CD4-positive, alpha-beta T cell (primary cell): Measurements from ENCODE around the gene ESYT1. TPM values are rescaled to one million over a fixed set of nuclear protein-coding genes. Genes with fewer than 3 reads are reported as not detected.

Experiments
- ATAC-seq: fragments of 200-7000 bp; cut with Tn5 transposase; one replicate; pipeline ENCODE4 v1.10.0; 2022; ENCODE audit warnings: mild to moderate bottlenecking; ENCODE audit not compliant: poor library complexity
- CTCF ChIA-PET: fragments of 350-600 bp; sonication (Branson Sonifier 250); formaldehyde crosslinking; loops from one replicate; lab custom pipeline; 2021; ENCODE audit warnings: antibody characterized with exemption, inconsistent platforms; lab: Charles Lee
- POLR2A ChIA-PET: fragments of 350-600 bp; sonication (Branson Sonifier 250); formaldehyde crosslinking; loops from one replicate; lab custom pipeline; 2021; ENCODE audit warnings: antibody characterized with exemption, inconsistent platforms; lab: Charles Lee
- DNase-seq, 14 experiments: peaks; one replicate each; pipeline ENCODE4 v3.0.0-alpha.2; 2013 to 2020; ENCODE audit warnings: mixed read lengths in 2 of 14
- H3K27ac ChIP-seq, 2 donors: one replicate each; pipeline versions ENCODE4 v1.5.1 to v1.7.0; 2013; ENCODE audit warnings: low read length in 2 of 2, low read depth in 1 of 2, mild to moderate bottlenecking in 1 of 2
- H3K27me3 ChIP-seq, 2 experiments: 1 replicate in 1 of 2; 2 replicates in 1 of 2; pipeline versions ENCODE4 v1.6.1 to v1.7.0; 2013; ENCODE audit warnings: low read length in 2 of 2, control low read depth in 1 of 2, mild to moderate bottlenecking in 1 of 2, moderate library complexity in 1 of 2; ENCODE audit not compliant: insufficient read depth in 2 of 2, control insufficient read depth in 1 of 2
- H3K36me3 ChIP-seq: one replicate; pipeline ENCODE4 v1.6.1; 2013; ENCODE audit warnings: low read length, control low read depth; ENCODE audit not compliant: insufficient read depth
- H3K4me1 ChIP-seq: one replicate; pipeline ENCODE4 v1.6.1; 2013; ENCODE audit warnings: low read length, control low read depth; ENCODE audit not compliant: insufficient read depth
- H3K4me3 ChIP-seq: one replicate; pipeline ENCODE4 v1.5.1; 2013; ENCODE audit warnings: mild to moderate bottlenecking, low read length, moderate library complexity
- H3K9me3 ChIP-seq, 2 experiments: 1 replicate in 1 of 2; 2 replicates in 1 of 2; pipeline versions ENCODE4 v1.6.1 to v1.7.0; 2013; ENCODE audit warnings: low read length in 2 of 2, mild to moderate bottlenecking in 2 of 2, control low read depth in 1 of 2, moderate library complexity in 1 of 2; ENCODE audit not compliant: control insufficient read depth in 1 of 2, insufficient read depth in 1 of 2
- H3K27ac Mint-ChIP-seq: one replicate; pipeline ENCODE4 v1.8.0; 2020; ENCODE audit warnings: mixed read lengths
- H3K27me3 Mint-ChIP-seq: one replicate; pipeline ENCODE4 v1.8.0; 2021; ENCODE audit warnings: mixed read lengths
- H3K36me3 Mint-ChIP-seq: one replicate; pipeline ENCODE4 v1.8.0; 2021; ENCODE audit warnings: low read depth, mixed read lengths
- H3K4me1 Mint-ChIP-seq: one replicate; pipeline ENCODE4 v1.8.0; 2021; ENCODE audit warnings: low read depth, mixed read lengths
- H3K4me3 Mint-ChIP-seq: one replicate; pipeline ENCODE4 v1.8.0; 2020; ENCODE audit warnings: mild to moderate bottlenecking, mixed read lengths
- H3K9me3 Mint-ChIP-seq: one replicate; pipeline ENCODE4 v1.8.0; 2020; ENCODE audit warnings: mixed read lengths
- CTCF ChIP-seq: fragments of 200-600 bp; IDR thresholded peaks from one replicate; pipeline ENCODE4 v1.8.0; 2022; ENCODE audit warnings: antibody characterized with exemption, mild to moderate bottlenecking
- intact Hi-C, 2 experiments: fragments of 100-400 bp; cut with DNase I in 1 of 2; cut with micrococcal nuclease in 1 of 2; formaldehyde crosslinking; loops; one replicate each; pipeline versions ENCODE4 v1.15.1 to v1.9.0; 2023 to 2025; cut with DNase I, micrococcal nuclease
- total RNA-seq, 174 experiments: library from RNA in 2 of 174; stranded (reverse) in 2 of 174; gene quantifications; one replicate each; pipeline ENCODE4 v1.2.3 and lab custom pipeline; 2021 to 2026

Gene ESYT1
- total RNA-seq, 2 experiments from 2014 or later = 88.5 to 90.3 TPM

GRCh38 chr12:56080556-56081138 lies 47.4 kb upstream of the ESYT1 start:
- peaks cover 17% of the 10 kb centered on the region for H3K27me3 Mint-ChIP-seq
- peaks cover 14% of the 10 kb centered on the region for H3K4me1 Mint-ChIP-seq
- no peak for TF ChIP-seq CTCF
- H3K27me3 ChIP-seq = peaks cover 14 to 23% of the 10 kb centered on the region in 2 experiments
- ChIA-PET POLR2A (interaction anchor here (0.6 to 3.7 kb wide), 4 partner anchors 24 to 107 kb away, joined by 3 to 35 read pairs (median 4); partner anchors contain the start of genes PA2G4, RAB5B and RPL41), CTCF (interaction anchor here (0.5 to 5.1 kb wide), 3 partner anchors 23 to 313 kb away, joined by 3 to 32 read pairs (median 4); partner anchors contain the start of gene PA2G4)
- ATAC-seq (no peak), DNase-seq (no peak)
- no peaks in the 10 kb centered on the region for H3K36me3 ChIP-seq
- H3K4me1 ChIP-seq = peaks cover 21% of the 10 kb centered on the region
- intact Hi-C loops = no loop called here
- H3K27ac ChIP-seq = no peak overlapping the region
- H3K9me3 ChIP-seq = no peaks in the 10 kb centered on the region
- no peaks in the 10 kb centered on the region for H3K36me3 Mint-ChIP-seq
- H3K9me3 Mint-ChIP-seq = no peaks in the 10 kb centered on the region
- no peak overlapping the region for H3K27ac Mint-ChIP-seq
- peak overlapping the region; percentile 83 for H3K4me3 Mint-ChIP-seq
- H3K4me3 ChIP-seq = peak overlapping the region; percentile 76

GRCh38 chr12:56081393-56082347 lies 46.4 kb upstream of the ESYT1 start:
- H3K4me3 Mint-ChIP-seq = peak overlapping the region; percentile 83
- DNase-seq (no peak), ATAC-seq (no peak)
- H3K9me3 Mint-ChIP-seq = no peaks in the 10 kb centered on the region
- peaks cover 14% of the 10 kb centered on the region for H3K4me1 Mint-ChIP-seq
- peaks cover 17% of the 10 kb centered on the region for H3K27me3 Mint-ChIP-seq
- POLR2A ChIA-PET = interaction anchor here (0.9 to 3.7 kb wide), 3 partner anchors 23 to 108 kb away, joined by 3 to 35 read pairs (median 4); partner anchors contain the start of genes PA2G4, RAB5B and RPL41
- H3K27me3 ChIP-seq = peaks cover 14 to 23% of the 10 kb centered on the region in 2 experiments
- H3K27ac ChIP-seq = no peak overlapping the region
- TF ChIP-seq CTCF = no peak
- no peak overlapping the region for H3K27ac Mint-ChIP-seq
- no peaks in the 10 kb centered on the region for H3K36me3 ChIP-seq
- intact Hi-C loops = loop anchor here in 1 of 2 experiments (2.0 kb wide), 1 partner anchor 19 kb away; no protein-coding TSS in a partner anchor
- CTCF ChIA-PET = interaction anchor here (5.1 kb wide), 1 partner anchor 22 kb away, joined by 32 read pairs; the partner anchor contains the start of gene PA2G4
- no peak overlapping the region for H3K4me3 ChIP-seq
- peaks cover 21% of the 10 kb centered on the region for H3K4me1 ChIP-seq
- H3K36me3 Mint-ChIP-seq = no peaks in the 10 kb centered on the region
- H3K9me3 ChIP-seq = no peaks in the 10 kb centered on the region

- TF ChIP-seq CTCF = no peak
- peaks cover 14 to 23% of the 10 kb centered on the region in 2 experiments for H3K27me3 ChIP-seq
- DNase-seq = no peak
- H3K27ac ChIP-seq = no peak overlapping the region
- H3K4me3 Mint-ChIP-seq = no peak overlapping the region
- ChIA-PET POLR2A (interaction anchor here (3.7 kb wide), 1 partner anchor 22 kb away, joined by 35 read pairs; the partner anchor contains the start of gene PA2G4), CTCF (no interaction called here)
- ATAC-seq = no peak
- H3K9me3 Mint-ChIP-seq = no peaks in the 10 kb centered on the region
- H3K9me3 ChIP-seq = no peaks in the 10 kb centered on the region
- H3K4me3 ChIP-seq = no peak overlapping the region
- H3K36me3 ChIP-seq = no peaks in the 10 kb centered on the region
- H3K36me3 Mint-ChIP-seq = no peaks in the 10 kb centered on the region
- H3K27me3 Mint-ChIP-seq = peaks cover 17% of the 10 kb centered on the region
- H3K27ac Mint-ChIP-seq = no peak overlapping the region
- intact Hi-C loops = loop anchor here in 1 of 2 experiments (2.0 kb wide), 1 partner anchor 18 kb away; no protein-coding TSS in a partner anchor
- peaks cover 21% of the 10 kb centered on the region for H3K4me1 ChIP-seq
- peaks cover 14% of the 10 kb centered on the region for H3K4me1 Mint-ChIP-seq
Measured at GRCh38 chr12:56082382-56082781, 45.7 kb upstream of the ESYT1 start.
